ENCODE data around the gene APOL2.
A peak's percentile ranks its signal among the peaks of the same experiment; 100 is the strongest.
"Not testable (repeated sequence)": the region's sequence is repeated elsewhere in the genome, so short reads cannot be mapped to it uniquely, and the experiment has no call there.

The APOL2 gene

GRCh38 chr22:36239401-36240171 is at the start of gene APOL2:
TSS of gene APOL2 (minus strand) at chr22:36239527. CDS start at chr22:36233162, 6,365 bp downstream.
- peak; percentile 93 for DNase-seq (ENCODE audit: low spot score)

- no peak for DNase-seq (ENCODE audit: low spot score)
These were observed 49.5 kb upstream of the APOL2 start for GRCh38 chr22:36288571-36289405.

- DNase-seq (ENCODE audit: low spot score): no peak
These were observed 48.7 kb upstream of the APOL2 start for GRCh38 chr22:36287881-36288515.

- peak; percentile 71 for DNase-seq (ENCODE audit: low spot score)
These were observed 47.0 kb upstream of the APOL2 start for GRCh38 chr22:36286096-36286957.

- no peak for DNase-seq (ENCODE audit: low spot score)
These were observed 46.2 kb upstream of the APOL2 start for GRCh38 chr22:36285545-36285944.

GRCh38 chr22:36285017-36285416 is 45.7 kb upstream of the APOL2 start:
- DNase-seq (ENCODE audit: low spot score): no peak

GRCh38 chr22:36284171-36284571 is 44.8 kb upstream of the APOL2 start:
- no peak for DNase-seq (ENCODE audit: low spot score)

GRCh38 chr22:36282328-36282831 is 43.1 kb upstream of the APOL2 start:
- DNase-seq (ENCODE audit: low spot score): no peak

GRCh38 chr22:36281781-36282327 is 42.5 kb upstream of the APOL2 start:
- no peak for DNase-seq (ENCODE audit: low spot score)

GRCh38 chr22:36280379-36280778 is 41.1 kb upstream of the APOL2 start:
- no peak for DNase-seq (ENCODE audit: low spot score)

GRCh38 chr22:36279219-36279666 is 39.9 kb upstream of the APOL2 start:
- DNase-seq (ENCODE audit: low spot score): no peak

- peak; percentile 70 for DNase-seq (ENCODE audit: low spot score)
These were observed 38.4 kb upstream of the APOL2 start for GRCh38 chr22:36277482-36278291.

- no peak for DNase-seq (ENCODE audit: low spot score)
These were observed 35.2 kb upstream of the APOL2 start for GRCh38 chr22:36274531-36274930.

- not testable (repeated sequence) for DNase-seq (ENCODE audit: low spot score)
These were observed 32.6 kb upstream of the APOL2 start for GRCh38 chr22:36271951-36272350.

- not testable (repeated sequence) for DNase-seq (ENCODE audit: low spot score)
These were observed 31.9 kb upstream of the APOL2 start for GRCh38 chr22:36271231-36271630.

GRCh38 chr22:36267896-36268485 is 28.7 kb upstream of the APOL2 start:
- DNase-seq (ENCODE audit: low spot score): no peak

GRCh38 chr22:36267058-36267457 is 27.7 kb upstream of the APOL2 start:
- no peak for DNase-seq (ENCODE audit: low spot score)

GRCh38 chr22:36263886-36264664 is 24.7 kb upstream of the APOL2 start:
- not testable (repeated sequence) for DNase-seq (ENCODE audit: low spot score)

GRCh38 chr22:36263216-36263673 is 23.9 kb upstream of the APOL2 start:
- DNase-seq (ENCODE audit: low spot score): not testable (repeated sequence)
